Fibroblast of skin of right quadriceps (primary cell): ENCODE measurements around the gene TFCP2L1.

Experiments
- DNase-seq: peaks from one replicate; pipeline ENCODE4 v3.0.0-alpha.2; 2013

The TFCP2L1 gene

GRCh38 chr2:121263996-121264715 is 20.8 kb downstream of the TFCP2L1 start:
- no peak for DNase-seq

DNA sequence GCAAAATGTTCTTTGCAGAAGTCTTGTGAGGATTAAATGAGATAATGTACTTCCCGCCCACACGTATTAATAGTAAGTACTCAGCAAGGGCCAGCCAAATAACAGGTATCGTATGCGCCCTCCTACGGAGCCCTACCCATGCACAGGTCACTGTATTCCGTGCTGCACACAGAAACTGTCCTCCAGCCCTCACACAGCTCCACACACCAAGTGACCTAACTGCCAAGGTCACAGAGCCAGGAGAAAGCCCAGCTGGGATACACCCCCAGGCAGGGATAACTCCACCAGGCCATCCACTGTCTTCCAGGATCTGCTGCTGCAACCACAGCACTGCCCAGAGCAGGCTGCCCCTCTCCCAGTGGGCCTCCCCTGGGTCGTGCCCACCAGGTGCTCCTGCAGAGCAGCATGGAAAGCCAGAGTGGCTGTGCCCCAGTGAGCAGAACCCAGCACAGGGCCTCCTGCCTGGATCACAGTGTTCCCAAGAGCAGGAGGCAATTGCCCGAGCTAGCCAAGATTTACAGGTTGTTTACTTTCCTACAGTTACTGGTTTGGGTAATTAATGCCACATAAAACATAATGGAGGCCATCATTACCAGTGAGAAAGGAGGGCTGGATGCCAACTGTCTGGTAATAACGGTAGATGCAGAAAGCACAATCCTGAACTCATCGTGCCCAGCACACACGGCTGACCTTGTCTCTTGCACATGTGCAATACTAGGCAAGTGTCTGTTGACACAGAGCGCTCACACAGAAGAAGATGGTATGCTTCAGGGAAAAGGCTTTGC is 24.4 kb downstream of the TFCP2L1 start:
- DNase-seq, result no peak

DNA sequence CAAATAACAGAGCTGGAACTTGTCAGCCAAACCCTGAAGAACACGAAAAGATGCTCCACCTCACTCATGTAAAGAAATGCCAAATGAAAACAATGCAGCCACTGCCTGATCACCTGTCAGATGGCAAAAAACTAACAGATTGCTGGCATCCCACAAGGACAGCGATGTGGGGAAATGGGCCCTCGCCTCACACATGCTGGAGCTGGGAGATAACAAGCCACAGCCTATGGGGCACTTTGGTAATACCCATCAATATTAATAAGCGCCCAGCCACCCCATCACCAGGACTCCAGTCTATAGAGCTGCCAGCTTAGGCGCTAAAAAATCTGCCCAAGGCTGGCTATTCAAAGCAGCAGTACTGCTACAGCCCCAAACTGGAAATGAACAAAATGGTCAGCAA is 27.0 kb downstream of the TFCP2L1 start:
- no peak for DNase-seq

DNA sequence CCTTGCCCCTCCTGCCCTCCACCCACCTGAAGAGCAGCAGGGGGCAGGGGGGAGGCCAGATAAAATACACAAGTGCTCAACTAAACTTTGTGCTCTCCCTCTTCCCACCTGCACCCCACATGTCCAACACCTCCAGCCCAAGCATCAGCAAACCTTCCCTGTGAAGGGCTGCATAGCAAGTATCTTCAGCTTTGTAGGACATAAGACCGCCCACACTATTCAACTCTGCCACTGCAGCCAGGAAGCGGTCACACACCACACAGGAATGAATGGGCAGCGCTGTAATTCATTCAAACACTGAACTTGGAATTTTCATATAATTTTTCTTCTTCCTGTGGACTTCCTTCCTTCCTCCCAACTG is 27.5 kb downstream of the TFCP2L1 start:
- no peak for DNase-seq

- no peak for DNase-seq
Measured at GRCh38 chr2:121256720-121257479, 28.1 kb downstream of the TFCP2L1 start.

- no peak for DNase-seq
Measured at GRCh38 chr2:121255358-121255757, 29.6 kb downstream of the TFCP2L1 start.

GRCh38 chr2:121254748-121255147 is 30.3 kb downstream of the TFCP2L1 start:
- no peak for DNase-seq

- DNase-seq, result no peak
Measured at GRCh38 chr2:121253674-121254240, 31.2 kb downstream of the TFCP2L1 start.

GRCh38 chr2:121253021-121253673 is 31.9 kb downstream of the TFCP2L1 start:
- no peak for DNase-seq

DNA sequence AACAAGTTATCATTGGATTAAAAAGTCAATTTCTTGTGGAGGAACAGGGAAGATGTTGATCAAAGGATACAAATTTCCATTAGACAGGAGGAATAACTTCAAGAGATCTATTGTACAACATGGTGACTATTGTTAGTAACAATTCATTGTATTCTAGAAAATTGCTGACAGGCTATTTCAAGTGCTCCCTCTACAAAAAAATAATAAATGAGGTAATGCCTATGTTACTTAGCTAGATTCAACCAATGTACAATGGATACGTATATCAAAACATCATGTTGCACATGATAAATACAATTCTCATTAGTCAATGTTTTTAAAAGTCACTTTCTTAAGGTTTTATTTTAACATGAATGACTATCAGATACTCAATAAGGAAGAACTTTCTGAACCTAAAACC is 33.5 kb downstream of the TFCP2L1 start:
- DNase-seq, result no peak

DNA sequence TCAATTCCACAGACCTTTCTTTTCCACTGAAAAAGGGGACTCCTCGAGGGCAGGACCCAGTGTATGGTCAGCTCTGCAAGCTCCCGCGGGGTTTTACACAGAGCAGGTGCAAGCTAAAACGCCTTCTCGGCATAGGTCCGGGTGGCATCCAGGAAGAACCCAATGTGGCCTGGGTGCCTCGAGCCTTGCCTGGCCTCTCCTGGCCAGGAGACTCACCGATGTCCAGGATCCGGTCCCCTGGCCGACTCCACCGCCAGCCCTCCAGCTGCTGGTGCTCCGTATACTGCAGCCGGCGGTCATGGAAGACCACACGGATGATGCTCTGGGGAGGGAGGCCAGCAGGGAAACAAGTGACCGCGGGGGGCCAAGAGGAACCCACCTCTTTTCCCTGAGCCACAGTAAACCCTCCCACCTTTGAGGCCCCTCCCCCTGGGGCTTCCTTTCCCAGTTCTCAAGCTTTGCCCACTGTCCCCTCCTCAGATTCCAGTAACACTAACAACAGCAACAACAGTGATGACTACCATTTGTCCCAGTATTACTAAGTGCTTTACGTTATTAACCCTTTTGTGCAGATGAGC is 36.1 kb downstream of the TFCP2L1 start:
- no peak for DNase-seq

DNA sequence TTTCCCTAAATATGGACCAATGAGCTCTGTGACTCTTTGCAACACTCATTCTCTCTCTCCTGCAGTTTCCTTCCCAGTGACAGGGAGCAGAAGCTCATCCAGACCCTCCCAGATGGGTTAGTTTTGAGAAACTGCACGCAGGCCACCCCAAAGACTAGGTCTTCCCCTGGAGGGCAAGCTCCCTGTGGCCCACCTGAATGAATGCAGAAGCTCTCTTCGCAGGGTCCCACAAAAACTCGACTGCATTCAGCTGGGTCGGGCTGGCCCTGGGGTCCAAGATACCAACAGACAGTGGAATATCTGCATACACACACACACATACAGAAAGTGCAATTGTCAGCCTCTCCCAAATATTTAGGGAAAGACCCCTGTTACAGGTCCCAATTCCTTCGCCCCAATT is 37.0 kb downstream of the TFCP2L1 start:
- no peak for DNase-seq

GRCh38 chr2:121247534-121247933 is 37.5 kb downstream of the TFCP2L1 start:
- no peak for DNase-seq

- DNase-seq, result no peak
Measured at GRCh38 chr2:121246704-121247255, 38.2 kb downstream of the TFCP2L1 start.

GRCh38 chr2:121245913-121246312 is 39.1 kb downstream of the TFCP2L1 start:
- no peak for DNase-seq

- no peak for DNase-seq
Measured at GRCh38 chr2:121245120-121245820, 39.7 kb downstream of the TFCP2L1 start.

GRCh38 chr2:121244616-121245015 is 40.4 kb downstream of the TFCP2L1 start:
- no peak for DNase-seq

DNA sequence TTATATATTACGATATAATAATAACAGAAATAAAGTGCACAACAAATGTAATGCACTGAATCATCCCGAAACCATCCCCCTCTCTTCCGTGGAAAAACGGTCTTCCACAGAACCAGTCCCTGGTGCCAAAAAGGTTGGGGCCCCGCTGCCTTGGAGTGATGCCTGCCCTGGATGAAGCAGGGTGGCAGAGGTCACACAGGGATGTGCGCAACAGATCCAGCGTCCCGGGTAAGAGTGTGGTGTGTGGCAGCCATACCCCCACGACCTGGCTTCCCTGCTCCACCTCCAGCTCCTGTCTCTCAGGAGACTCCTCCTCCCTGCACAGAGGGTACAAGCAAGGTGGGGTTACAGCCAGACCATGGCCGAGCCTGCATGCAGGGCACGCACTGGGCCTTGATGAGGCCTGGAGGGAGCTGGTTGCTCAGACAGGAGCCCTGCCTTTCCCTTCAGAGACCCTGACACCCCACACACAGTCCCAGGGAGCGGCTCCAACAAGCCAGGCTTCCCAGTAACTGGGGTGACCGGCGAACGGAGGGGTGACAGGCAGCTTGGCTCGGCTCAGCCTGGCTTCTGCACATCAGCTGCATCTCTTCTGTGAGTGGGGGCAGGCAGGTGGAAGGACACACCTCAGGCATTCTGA is 41.1 kb downstream of the TFCP2L1 start:
- DNase-seq, result no peak

DNA sequence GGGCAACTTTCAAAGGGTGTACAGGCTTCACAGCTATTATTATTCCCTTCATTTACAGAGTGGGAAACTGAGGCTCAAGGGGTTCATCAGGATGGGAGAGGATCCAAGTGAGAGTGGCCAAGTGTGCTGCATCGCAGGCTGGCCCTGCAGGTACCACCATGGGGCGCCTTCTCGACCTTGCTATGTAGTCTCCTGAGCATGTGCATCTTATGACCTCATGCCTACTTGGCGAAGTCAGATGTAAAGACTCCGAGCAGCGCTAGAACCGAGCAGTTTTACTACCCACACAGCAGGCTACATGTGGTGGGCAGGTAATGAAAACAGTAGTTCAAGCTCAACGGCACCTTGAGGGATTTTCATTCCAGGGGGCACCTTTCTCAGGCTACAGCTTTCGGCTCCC is 42.0 kb downstream of the TFCP2L1 start:
- no peak for DNase-seq

GRCh38 chr2:121242175-121242875 is 42.7 kb downstream of the TFCP2L1 start:
- DNase-seq, result no peak
